Cardiac muscle cell (in vitro differentiated cells and primary cell): ENCODE measurements around the gene MFAP3. TPM values are rescaled to one million over a fixed set of nuclear protein-coding genes. Genes with fewer than 3 reads are reported as not detected.

Experiments used
- DNase-seq, 2 donors: peaks; one replicate each; pipeline versions ENCODE4 v3.0.0 to v3.0.0-alpha.2; 2010 to 2017; ENCODE audit warnings: low read depth in 1 of 2, low spot score in 1 of 2
- H3K27ac ChIP-seq: fragments of 200-600 bp; sonication (generic); 2 replicates; pipeline ENCODE4 v1.5.1; 2016
- H3K27me3 ChIP-seq: fragments of 200-600 bp; sonication (generic); 2 replicates; pipeline ENCODE4 v1.6.0; 2016; ENCODE audit warnings: control low read depth
- H3K36me3 ChIP-seq: fragments of 200-600 bp; sonication (generic); 2 replicates; pipeline ENCODE4 v1.5.1; 2016; ENCODE audit warnings: control low read depth
- H3K4me1 ChIP-seq: fragments of 200-600 bp; sonication (generic); 2 replicates; pipeline ENCODE4 v1.8.1; 2017; ENCODE audit warnings: low read depth, mild to moderate bottlenecking, mixed run types
- H3K4me3 ChIP-seq: fragments of 200-600 bp; sonication (generic); 2 replicates; pipeline ENCODE4 v1.5.1; 2016; ENCODE audit warnings: mild to moderate bottlenecking
- H3K9me3 ChIP-seq: fragments of 200-600 bp; sonication (generic); 2 replicates; pipeline ENCODE4 v1.5.1; 2017; ENCODE audit warnings: low read depth, mild to moderate bottlenecking, control low read depth
- polyA plus RNA-seq: library from polyadenylated mRNA; unstranded; fragments of >200 nt; fragmentation: Nextera tagmentation; extraction: Ambion mirVana; gene quantifications from 2 replicates; pipeline ENCODE4 v1.2.1, GENCODE V29; 2016
- total RNA-seq: library from RNA; depleted of rRNA; stranded (reverse); fragments of >200 nt; gene quantifications from 2 replicates; pipeline ENCODE4 v1.2.3, GENCODE V29; 2016
- TF ChIP-seq, protein P1 (sequence below): IDR thresholded peaks from 2 replicates; pipeline ENCODE4 v1.5.1; 2012; ENCODE audit warnings: low read depth, mild to moderate bottlenecking, low read length

The MFAP3 gene
- total and polyA plus RNA-seq, 2 experiments from 2014 or later: 13.6 to 36.2 TPM

DNA sequence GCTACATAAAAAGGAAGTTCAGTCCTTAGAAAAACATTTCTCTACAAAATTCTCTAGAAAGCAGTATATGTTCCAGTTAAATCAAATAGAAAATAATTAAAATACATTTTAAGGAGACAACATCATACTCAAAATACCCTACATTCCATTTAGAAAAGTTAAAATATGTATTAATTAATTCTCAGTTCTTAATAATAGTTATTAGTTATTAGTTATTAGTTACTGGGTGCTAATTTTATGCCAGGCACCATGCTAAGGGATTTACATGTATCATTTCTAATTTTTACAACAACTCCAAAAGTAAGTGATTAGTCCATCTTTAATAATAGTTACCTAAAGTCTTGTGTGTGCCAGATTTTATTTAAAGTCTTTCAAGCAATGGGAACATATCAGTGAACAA lies 38.1 kb upstream of the MFAP3 start:
- no peaks in the 10 kb centered on the region for H3K27me3 ChIP-seq
- no peak for DNase-seq
- peaks cover 15% of the 10 kb centered on the region for H3K36me3 ChIP-seq
- no peaks in the 10 kb centered on the region for H3K9me3 ChIP-seq
- TF ChIP-seq, protein P1, sequence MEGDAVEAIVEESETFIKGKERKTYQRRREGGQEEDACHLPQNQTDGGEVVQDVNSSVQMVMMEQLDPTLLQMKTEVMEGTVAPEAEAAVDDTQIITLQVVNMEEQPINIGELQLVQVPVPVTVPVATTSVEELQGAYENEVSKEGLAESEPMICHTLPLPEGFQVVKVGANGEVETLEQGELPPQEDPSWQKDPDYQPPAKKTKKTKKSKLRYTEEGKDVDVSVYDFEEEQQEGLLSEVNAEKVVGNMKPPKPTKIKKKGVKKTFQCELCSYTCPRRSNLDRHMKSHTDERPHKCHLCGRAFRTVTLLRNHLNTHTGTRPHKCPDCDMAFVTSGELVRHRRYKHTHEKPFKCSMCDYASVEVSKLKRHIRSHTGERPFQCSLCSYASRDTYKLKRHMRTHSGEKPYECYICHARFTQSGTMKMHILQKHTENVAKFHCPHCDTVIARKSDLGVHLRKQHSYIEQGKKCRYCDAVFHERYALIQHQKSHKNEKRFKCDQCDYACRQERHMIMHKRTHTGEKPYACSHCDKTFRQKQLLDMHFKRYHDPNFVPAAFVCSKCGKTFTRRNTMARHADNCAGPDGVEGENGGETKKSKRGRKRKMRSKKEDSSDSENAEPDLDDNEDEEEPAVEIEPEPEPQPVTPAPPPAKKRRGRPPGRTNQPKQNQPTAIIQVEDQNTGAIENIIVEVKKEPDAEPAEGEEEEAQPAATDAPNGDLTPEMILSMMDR: no peak
- no peak overlapping the region for H3K27ac ChIP-seq
- no peaks in the 10 kb centered on the region for H3K4me1 ChIP-seq
- no peak overlapping the region for H3K4me3 ChIP-seq

DNA sequence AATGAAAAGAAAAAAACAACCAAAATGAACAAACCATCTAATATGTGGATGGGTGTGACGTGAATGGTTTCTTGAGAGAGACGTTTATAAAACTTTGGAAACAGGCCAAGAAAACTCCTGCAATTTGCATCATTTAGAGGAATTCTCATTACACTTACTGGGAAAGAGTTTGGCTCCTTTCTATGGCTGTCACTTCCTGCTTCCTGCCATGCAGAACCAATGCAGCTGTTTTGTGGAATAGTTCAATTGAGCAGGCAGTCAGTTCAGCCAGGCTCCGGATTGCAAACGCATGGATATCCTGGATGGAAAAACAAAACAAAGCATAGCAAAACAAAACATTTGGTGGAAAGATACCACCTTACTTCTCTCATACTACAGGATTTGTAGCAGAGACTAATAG lies 36.7 kb upstream of the MFAP3 start:
- DNase-seq: peak in 1 of 2 donors; percentile 96
- TF ChIP-seq, protein P1: no peak
- no peaks in the 10 kb centered on the region for H3K9me3 ChIP-seq
- no peak overlapping the region for H3K27ac ChIP-seq
- no peaks in the 10 kb centered on the region for H3K4me1 ChIP-seq
- peaks cover 15% of the 10 kb centered on the region for H3K36me3 ChIP-seq
- H3K27me3 ChIP-seq: no peaks in the 10 kb centered on the region
- no peak overlapping the region for H3K4me3 ChIP-seq

DNA sequence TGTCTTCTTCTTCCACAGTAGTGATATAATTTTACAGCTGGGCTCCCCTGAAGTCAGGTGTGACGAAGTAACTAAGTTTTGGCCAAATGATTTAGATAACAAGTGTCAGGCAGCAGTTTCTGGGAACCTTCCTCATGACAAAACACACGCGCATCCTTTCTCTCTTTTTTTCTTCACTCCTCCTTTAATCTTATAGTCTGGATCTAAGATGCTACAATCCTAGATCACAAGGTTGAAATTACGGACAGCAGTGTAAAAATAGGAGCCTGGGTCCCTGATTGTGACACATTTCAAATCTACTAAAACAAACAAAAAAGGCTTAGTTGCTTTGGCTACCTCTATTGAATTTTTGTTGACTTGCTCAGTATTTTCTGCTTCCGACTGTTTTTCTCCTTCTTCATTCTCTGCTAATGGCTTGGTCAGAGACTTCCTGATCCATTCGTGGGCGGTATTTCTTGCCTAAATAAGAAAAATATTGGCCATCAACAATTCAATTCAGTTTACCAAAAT lies 36.2 kb upstream of the MFAP3 start:
- Histone ChIP-seq H3K4me3 (no peak overlapping the region), H3K27ac (no peak overlapping the region), H3K27me3 (no peaks in the 10 kb centered on the region), H3K4me1 (no peaks in the 10 kb centered on the region), H3K36me3 (peaks cover 15% of the 10 kb centered on the region), H3K9me3 (no peaks in the 10 kb centered on the region)
- peak in 1 of 2 donors; percentile 49 for DNase-seq
- TF ChIP-seq, protein P1: no peak

DNA sequence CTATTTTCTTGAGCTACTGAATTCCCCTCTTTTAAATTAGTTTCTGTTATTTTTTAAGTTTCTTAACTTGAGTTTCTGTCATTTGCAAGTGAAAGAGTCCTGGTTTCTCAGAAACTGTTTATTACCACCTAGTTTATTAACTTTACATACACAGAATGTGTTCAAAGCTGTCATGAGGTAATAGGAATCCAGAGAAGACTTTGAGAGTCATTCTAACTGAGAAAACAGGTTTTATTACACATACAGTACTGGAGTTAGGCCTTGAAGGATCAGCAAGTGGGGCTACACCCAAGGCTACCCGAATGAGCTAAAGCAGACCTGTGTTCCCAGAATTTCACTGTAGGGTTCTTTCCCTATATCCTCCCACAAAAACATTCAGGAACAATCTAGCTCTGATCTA lies 33.1 kb upstream of the MFAP3 start:
- Histone ChIP-seq H3K27ac (no peak overlapping the region), H3K9me3 (no peaks in the 10 kb centered on the region), H3K4me1 (no peaks in the 10 kb centered on the region), H3K27me3 (no peaks in the 10 kb centered on the region), H3K36me3 (peaks cover 9% of the 10 kb centered on the region), H3K4me3 (no peak overlapping the region)
- DNase-seq: no peak
- TF ChIP-seq, protein P1: no peak

DNA sequence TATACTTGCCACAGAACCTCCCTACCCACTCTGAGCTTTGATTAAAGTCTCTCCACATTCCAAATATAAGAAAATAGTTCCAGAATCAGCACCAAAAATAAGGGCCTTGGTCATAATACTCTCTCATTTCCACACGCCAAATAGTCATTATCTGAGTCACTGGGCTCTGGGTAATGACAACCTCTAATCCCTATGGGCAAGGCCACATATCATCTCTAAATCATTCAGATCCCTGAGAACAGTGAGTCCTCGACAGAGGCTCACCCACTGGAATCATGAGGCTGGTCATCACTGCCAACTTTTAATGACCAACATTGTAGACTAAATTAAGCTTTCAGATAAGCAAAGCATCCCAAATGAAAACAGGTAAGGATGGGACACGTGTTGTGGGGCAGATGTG lies 28.1 kb upstream of the MFAP3 start:
- Histone ChIP-seq H3K36me3 (peaks cover 2% of the 10 kb centered on the region), H3K27me3 (no peaks in the 10 kb centered on the region), H3K9me3 (no peaks in the 10 kb centered on the region), H3K4me1 (no peaks in the 10 kb centered on the region), H3K27ac (no peak overlapping the region), H3K4me3 (no peak overlapping the region)
- TF ChIP-seq, protein P1: no peak
- no peak for DNase-seq
